ENCODE data around the gene NCOA1. TPM values are rescaled to one million over a fixed set of nuclear protein-coding genes. Genes with fewer than 3 reads are reported as not detected.
"Not testable (repeated sequence)": the region's sequence is repeated elsewhere in the genome, so short reads cannot be mapped to it uniquely, and the experiment has no call there.

The NCOA1 gene
- total and polyA plus RNA-seq, 7 experiments from 2014 or later = 13.2 to 72.8 (median 43.0) TPM

DNA sequence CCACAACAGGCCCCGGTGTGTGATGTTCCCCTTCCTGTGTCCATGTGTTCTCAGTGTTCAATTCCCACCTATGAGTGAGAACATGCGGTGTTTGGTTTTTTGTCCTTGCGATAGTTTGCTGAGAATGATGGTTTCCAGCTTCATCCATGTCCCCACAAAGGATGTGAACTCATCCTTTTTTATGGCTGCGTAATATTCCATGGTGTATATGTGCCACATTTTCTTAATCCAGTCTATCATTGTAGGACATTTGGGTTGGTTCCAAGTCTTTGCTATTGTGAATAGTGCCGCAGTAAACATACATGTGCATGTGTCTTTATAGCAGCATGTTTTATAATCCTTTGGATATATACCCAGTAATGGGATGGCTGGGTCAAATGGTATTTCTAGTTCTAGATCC lies 309.4 kb downstream of the NCOA1 start:
- H3K9me3 Mint-ChIP-seq; H3K4me3 ChIP-seq (ENCODE audit: low read length); H3K27ac Mint-ChIP-seq; CTCF ChIA-PET; intact Hi-C loops (cut with micrococcal nuclease); H3K9me3 ChIP-seq (ENCODE audit: control insufficient read depth in 2 of 3, low read length in 3 of 3); ATAC-seq; H3K36me3 ChIP-seq (ENCODE audit: control insufficient read depth in 2 of 3, insufficient read depth in 3 of 3, low read length in 3 of 3); H3K27ac ChIP-seq (ENCODE audit: low read depth, low read length); POLR2A ChIA-PET; DNase-seq; H3K27me3 Mint-ChIP-seq; H3K27me3 ChIP-seq (ENCODE audit: control insufficient read depth in 2 of 2, insufficient read depth in 2 of 2, low read length in 2 of 2); H3K4me3 Mint-ChIP-seq; H3K4me1 ChIP-seq (ENCODE audit: control insufficient read depth in 2 of 2, insufficient read depth in 2 of 2, low read length in 2 of 2): not testable (repeated sequence)
- Mint-ChIP-seq H3K36me3 (peaks cover 0 to 58% (median 40%) of the 10 kb centered on the region in 5 donors), H3K4me1 (peaks cover 0 to 46% (median 0%) of the 10 kb centered on the region in 7 donors)

GRCh38 chr2:24805811-24806660 lies 315.0 kb downstream of the NCOA1 start:
- H3K9me3 Mint-ChIP-seq; H3K27me3 Mint-ChIP-seq; DNase-seq; H3K36me3 ChIP-seq (ENCODE audit: control insufficient read depth in 2 of 3, insufficient read depth in 3 of 3, low read length in 3 of 3); H3K4me3 ChIP-seq (ENCODE audit: low read length); H3K4me1 ChIP-seq (ENCODE audit: control insufficient read depth in 2 of 2, insufficient read depth in 2 of 2, low read length in 2 of 2); POLR2A ChIA-PET; CTCF ChIA-PET; H3K9me3 ChIP-seq (ENCODE audit: control insufficient read depth in 2 of 3, low read length in 3 of 3); H3K27ac Mint-ChIP-seq; H3K27ac ChIP-seq (ENCODE audit: low read depth, low read length); H3K27me3 ChIP-seq (ENCODE audit: control insufficient read depth in 2 of 2, insufficient read depth in 2 of 2, low read length in 2 of 2); ATAC-seq; intact Hi-C loops (cut with micrococcal nuclease); H3K4me3 Mint-ChIP-seq: not testable (repeated sequence)
- H3K36me3 Mint-ChIP-seq = peaks cover 0 to 42% (median 33%) of the 10 kb centered on the region in 5 donors
- H3K4me1 Mint-ChIP-seq = peaks cover 5 to 42% (median 10%) of the 10 kb centered on the region in 7 donors

- ChIA-PET CTCF (no interaction called here), POLR2A (no interaction called here)
- Mint-ChIP-seq H3K9me3 (peaks cover 0 to 9% (median 3%) of the 10 kb centered on the region in 11 donors), H3K36me3 (peaks cover 0 to 40% (median 30%) of the 10 kb centered on the region in 5 donors), H3K27me3 (no peaks in the 10 kb centered on the region), H3K4me3 (no peak overlapping the region), H3K27ac (peak overlapping the region in 1 of 9 donors; percentile 30), H3K4me1 (peaks cover 5 to 42% (median 10%) of the 10 kb centered on the region in 7 donors)
- intact Hi-C loops (cut with micrococcal nuclease) = no loop called here
- Histone ChIP-seq H3K27me3 (ENCODE audit: control insufficient read depth in 2 of 2, insufficient read depth in 2 of 2, low read length in 2 of 2) (no peaks in the 10 kb centered on the region), H3K27ac (ENCODE audit: low read depth, low read length) (no peak overlapping the region), H3K4me3 (ENCODE audit: low read length) (no peak overlapping the region), H3K36me3 (ENCODE audit: control insufficient read depth in 2 of 3, insufficient read depth in 3 of 3, low read length in 3 of 3) (no peaks in the 10 kb centered on the region), H3K9me3 (ENCODE audit: control insufficient read depth in 2 of 3, low read length in 3 of 3) (no peaks in the 10 kb centered on the region), H3K4me1 (ENCODE audit: control insufficient read depth in 2 of 2, insufficient read depth in 2 of 2, low read length in 2 of 2) (no peaks in the 10 kb centered on the region)
- DNase-seq (no peak), ATAC-seq (no peak)
Observed at GRCh38 chr2:24806661-24807036, 315.6 kb downstream of the NCOA1 start.

DNA sequence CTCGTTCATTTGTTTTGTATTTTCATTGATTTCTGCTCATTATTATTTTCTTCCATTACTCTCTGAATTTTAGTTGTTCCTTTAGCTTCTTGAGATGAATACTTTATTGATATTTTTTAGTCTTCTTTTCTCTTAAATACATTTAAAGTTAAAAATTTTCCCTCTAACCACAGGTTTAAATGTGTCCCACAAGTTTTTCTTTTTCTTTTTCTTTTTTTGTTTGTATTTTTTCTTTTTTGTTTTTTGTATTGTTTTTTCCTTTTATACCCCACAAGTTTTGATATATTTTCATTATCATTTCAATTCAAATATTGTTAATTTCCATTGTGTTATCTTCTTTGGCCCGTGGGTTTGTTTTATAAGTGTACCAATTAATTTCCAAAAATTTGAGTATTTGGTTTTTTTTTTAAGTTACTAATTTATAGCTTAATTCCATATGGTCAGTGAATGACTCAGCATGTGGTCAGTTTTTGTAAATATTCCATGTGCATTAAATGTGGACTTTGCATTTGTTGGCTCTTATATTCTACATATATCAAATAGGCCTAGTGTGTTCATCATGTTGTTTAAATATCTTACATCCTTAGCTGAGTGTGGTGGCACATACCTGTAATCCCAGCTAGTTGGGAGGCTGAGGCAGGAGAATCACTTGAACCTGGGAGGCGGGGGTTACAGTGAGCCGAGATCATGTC lies 318.4 kb downstream of the NCOA1 start:
- no peaks in the 10 kb centered on the region for H3K27me3 Mint-ChIP-seq
- ATAC-seq (no peak), DNase-seq (no peak)
- H3K36me3 Mint-ChIP-seq = peaks cover 3 to 31% (median 29%) of the 10 kb centered on the region in 5 donors
- Histone ChIP-seq H3K27ac (ENCODE audit: low read depth, low read length) (no peak overlapping the region), H3K4me1 (ENCODE audit: control insufficient read depth in 2 of 2, insufficient read depth in 2 of 2, low read length in 2 of 2) (no peaks in the 10 kb centered on the region), H3K27me3 (ENCODE audit: control insufficient read depth in 2 of 2, insufficient read depth in 2 of 2, low read length in 2 of 2) (no peaks in the 10 kb centered on the region), H3K4me3 (ENCODE audit: low read length) (no peak overlapping the region), H3K9me3 (ENCODE audit: control insufficient read depth in 2 of 3, low read length in 3 of 3) (no peaks in the 10 kb centered on the region), H3K36me3 (ENCODE audit: control insufficient read depth in 2 of 3, insufficient read depth in 3 of 3, low read length in 3 of 3) (no peaks in the 10 kb centered on the region)
- intact Hi-C loops (cut with micrococcal nuclease) = no loop called here
- H3K9me3 Mint-ChIP-seq = peaks cover 0 to 9% (median 3%) of the 10 kb centered on the region in 11 donors
- POLR2A ChIA-PET = no interaction called here
- CTCF ChIA-PET = interaction anchor here (1.1 kb wide), 1 partner anchor 10 kb away, joined by 4 read pairs; no protein-coding TSS in a partner anchor
- peak overlapping the region in 1 of 9 donors; percentile 22 for H3K27ac Mint-ChIP-seq
- peaks cover 5 to 35% (median 10%) of the 10 kb centered on the region in 7 donors for H3K4me1 Mint-ChIP-seq
- peak overlapping the region in 2 of 10 donors; percentile 9 to 34 for H3K4me3 Mint-ChIP-seq

DNA sequence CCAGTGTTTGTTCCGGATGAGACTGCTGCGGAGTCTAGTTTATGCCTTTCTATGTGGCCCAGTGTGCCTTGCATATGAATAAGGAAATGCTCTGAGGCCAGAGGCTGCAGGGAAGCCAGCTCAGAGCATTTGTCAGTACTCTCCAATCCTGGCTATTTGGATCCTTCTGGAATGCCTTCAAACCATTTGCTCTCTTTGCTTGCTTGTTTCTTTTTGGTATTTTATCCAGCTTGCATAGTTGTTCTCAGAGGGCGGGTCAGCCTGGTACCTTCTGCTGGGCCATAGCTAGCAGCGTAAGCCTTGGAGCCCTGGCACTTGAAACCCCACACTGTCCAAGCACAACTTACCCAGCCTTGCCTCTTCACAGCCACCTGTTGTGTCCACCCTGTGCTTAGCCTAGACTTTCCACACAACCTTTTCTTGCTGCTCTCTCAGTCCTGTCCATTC lies 322.7 kb downstream of the NCOA1 start:
- Histone ChIP-seq H3K36me3 (ENCODE audit: control insufficient read depth in 2 of 3, insufficient read depth in 3 of 3, low read length in 3 of 3) (peaks cover 0 to 7% (median 4%) of the 10 kb centered on the region in 3 experiments), H3K27me3 (ENCODE audit: control insufficient read depth in 2 of 2, insufficient read depth in 2 of 2, low read length in 2 of 2) (no peaks in the 10 kb centered on the region), H3K27ac (ENCODE audit: low read depth, low read length) (no peak overlapping the region), H3K4me1 (ENCODE audit: control insufficient read depth in 2 of 2, insufficient read depth in 2 of 2, low read length in 2 of 2) (no peaks in the 10 kb centered on the region), H3K4me3 (ENCODE audit: low read length) (no peak overlapping the region), H3K9me3 (ENCODE audit: control insufficient read depth in 2 of 3, low read length in 3 of 3) (no peaks in the 10 kb centered on the region)
- no peak overlapping the region for H3K27ac Mint-ChIP-seq
- peaks cover 4 to 19% (median 7%) of the 10 kb centered on the region in 7 donors for H3K4me1 Mint-ChIP-seq
- ATAC-seq (no peak), DNase-seq (no peak)
- ChIA-PET CTCF (no interaction called here), POLR2A (no interaction called here)
- H3K9me3 Mint-ChIP-seq = no peaks in the 10 kb centered on the region
- H3K36me3 Mint-ChIP-seq = peaks cover 9 to 28% (median 21%) of the 10 kb centered on the region in 5 donors
- intact Hi-C loops (cut with micrococcal nuclease) = no loop called here
- H3K4me3 Mint-ChIP-seq = no peak overlapping the region
- no peaks in the 10 kb centered on the region for H3K27me3 Mint-ChIP-seq

- ChIA-PET CTCF (no interaction called here), POLR2A (interaction anchor here (0.6 to 0.7 kb wide), 2 partner anchors 84 to 1581 kb away, joined by 3 read pairs; no protein-coding TSS in a partner anchor)
- intact Hi-C loops (cut with micrococcal nuclease) = no loop called here
- H3K27me3 Mint-ChIP-seq = no peaks in the 10 kb centered on the region
- no peak overlapping the region for H3K27ac Mint-ChIP-seq
- no peak for DNase-seq
- peaks cover 9 to 29% (median 21%) of the 10 kb centered on the region in 5 donors for H3K36me3 Mint-ChIP-seq
- Histone ChIP-seq H3K27ac (ENCODE audit: low read depth, low read length) (no peak overlapping the region), H3K4me1 (ENCODE audit: control insufficient read depth in 2 of 2, insufficient read depth in 2 of 2, low read length in 2 of 2) (no peaks in the 10 kb centered on the region), H3K27me3 (ENCODE audit: control insufficient read depth in 2 of 2, insufficient read depth in 2 of 2, low read length in 2 of 2) (no peaks in the 10 kb centered on the region), H3K36me3 (ENCODE audit: control insufficient read depth in 2 of 3, insufficient read depth in 3 of 3, low read length in 3 of 3) (peaks cover 0 to 13% (median 4%) of the 10 kb centered on the region in 3 experiments), H3K4me3 (ENCODE audit: low read length) (no peak overlapping the region), H3K9me3 (ENCODE audit: control insufficient read depth in 2 of 3, low read length in 3 of 3) (no peaks in the 10 kb centered on the region)
- no peaks in the 10 kb centered on the region for H3K9me3 Mint-ChIP-seq
- no peak overlapping the region for H3K4me3 Mint-ChIP-seq
- H3K4me1 Mint-ChIP-seq = peaks cover 0 to 11% (median 2%) of the 10 kb centered on the region in 7 donors
- no peak for ATAC-seq
Observed at GRCh38 chr2:24814516-24814915, 323.5 kb downstream of the NCOA1 start.

All from naive thymus-derived CD4-positive, alpha-beta T cell (primary cell).